HEK293T (cell line): ENCODE data around the gene MAPT.

Experiments used
- CTCF ChIA-PET: fragments of 350-600 bp; formaldehyde crosslinking; extraction: SDS; loops from one replicate; lab custom pipeline; 2021; ENCODE audit warnings: antibody characterized with exemption, inconsistent platforms; lab: Yijun Ruan, JAX
- POLR2A ChIA-PET: fragments of 350-600 bp; formaldehyde crosslinking; extraction: SDS; loops from one replicate; lab custom pipeline; 2020; ENCODE audit warnings: antibody characterized with exemption, inconsistent platforms; lab: Yijun Ruan, JAX
- DNase-seq: peaks from one replicate; pipeline ENCODE4 v3.0.0; 2012; ENCODE audit warnings: mixed read lengths; ENCODE audit errors: extremely low spot score
- ARNT ChIP-seq: fragments of 450-650 bp; IDR thresholded peaks from 2 replicates; pipeline ENCODE4 v1.6.1; 2017; ENCODE audit warnings: mild to moderate bottlenecking
- BHLHE40 ChIP-seq: fragments of 450-650 bp; IDR thresholded peaks from 2 replicates; pipeline ENCODE4 v1.6.1; 2016; ENCODE audit warnings: mild to moderate bottlenecking, moderate library complexity, borderline replicate concordance
- CTBP1 ChIP-seq: fragments of 450-650 bp; IDR thresholded peaks from 2 replicates; pipeline ENCODE4 v1.6.1; 2016; ENCODE audit warnings: borderline replicate concordance
- ELF4 ChIP-seq: fragments of 450-650 bp; IDR thresholded peaks from 2 replicates; pipeline ENCODE4 v1.6.1; 2017; ENCODE audit warnings: antibody characterized with exemption
- FOXA1 ChIP-seq: fragments of 450-650 bp; IDR thresholded peaks from 2 replicates; pipeline ENCODE4 v1.6.1; 2016; ENCODE audit warnings: mild to moderate bottlenecking
- FOXK2 ChIP-seq: fragments of 450-650 bp; IDR thresholded peaks from 2 replicates; pipeline ENCODE4 v1.6.1; 2016; ENCODE audit warnings: mild to moderate bottlenecking
- FOXM1 ChIP-seq: fragments of 450-650 bp; IDR thresholded peaks from 2 replicates; pipeline ENCODE4 v1.6.1; 2017; ENCODE audit warnings: mild to moderate bottlenecking, borderline replicate concordance
- HDGF ChIP-seq: fragments of 450-650 bp; IDR thresholded peaks from 2 replicates; pipeline ENCODE4 v1.6.1; 2017; ENCODE audit warnings: antibody characterized with exemption, borderline replicate concordance
- L3MBTL2 ChIP-seq: fragments of 450-650 bp; conservative IDR thresholded peaks from 2 replicates; pipeline ENCODE4 v1.6.1; 2016; ENCODE audit warnings: mild to moderate bottlenecking
- LEF1 ChIP-seq: fragments of 450-650 bp; IDR thresholded peaks from 2 replicates; pipeline ENCODE4 v1.6.1; 2017; ENCODE audit warnings: mild to moderate bottlenecking, borderline replicate concordance
- NFRKB ChIP-seq: fragments of 450-650 bp; IDR thresholded peaks from 2 replicates; pipeline ENCODE4 v1.6.1; 2016; ENCODE audit warnings: mild to moderate bottlenecking, moderate library complexity
- SP1 ChIP-seq: fragments of 450-650 bp; IDR thresholded peaks from 2 replicates; pipeline ENCODE4 v1.6.1; 2017
- SUZ12 ChIP-seq: fragments of 450-650 bp; IDR thresholded peaks from 2 replicates; pipeline ENCODE4 v1.6.1; 2016; ENCODE audit warnings: mild to moderate bottlenecking
- TARDBP ChIP-seq: fragments of 450-650 bp; IDR thresholded peaks from 2 replicates; pipeline ENCODE4 v1.6.1; 2016
- ZNF384 ChIP-seq: fragments of 450-650 bp; IDR thresholded peaks from 2 replicates; pipeline ENCODE4 v1.6.1; 2016
- TF ChIP-seq, protein P1 (sequence below): fragments of 450-650 bp; IDR thresholded peaks from 2 replicates; pipeline ENCODE4 v1.6.1; 2016

Gene MAPT

DNA sequence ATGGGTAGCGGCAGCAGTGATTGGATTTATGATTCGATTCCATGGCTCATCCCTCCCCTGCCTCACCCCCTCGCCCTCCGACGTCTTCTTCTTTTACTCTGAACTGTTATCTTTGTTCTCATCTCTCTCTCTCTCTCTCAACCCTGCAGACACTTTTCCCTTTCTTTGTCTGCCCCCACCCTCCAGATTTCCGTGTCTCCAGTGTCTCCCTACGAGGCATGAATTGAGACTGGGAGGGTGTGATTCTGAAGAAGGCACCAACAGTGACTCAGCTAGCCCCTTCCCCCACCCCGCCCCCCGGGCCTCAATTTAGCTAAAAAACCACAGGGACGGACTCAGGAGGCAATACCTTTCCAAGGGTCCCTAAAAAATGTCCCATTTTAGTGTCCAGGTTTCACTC is 57.0 kb downstream of the MAPT start:
- no peak for DNase-seq
- TF ChIP-seq LEF1, result no peak
- TF ChIP-seq BHLHE40, result no peak
- TF ChIP-seq ZNF384, result no peak
- no peak for TF ChIP-seq NFRKB
- TF ChIP-seq, protein P1, sequence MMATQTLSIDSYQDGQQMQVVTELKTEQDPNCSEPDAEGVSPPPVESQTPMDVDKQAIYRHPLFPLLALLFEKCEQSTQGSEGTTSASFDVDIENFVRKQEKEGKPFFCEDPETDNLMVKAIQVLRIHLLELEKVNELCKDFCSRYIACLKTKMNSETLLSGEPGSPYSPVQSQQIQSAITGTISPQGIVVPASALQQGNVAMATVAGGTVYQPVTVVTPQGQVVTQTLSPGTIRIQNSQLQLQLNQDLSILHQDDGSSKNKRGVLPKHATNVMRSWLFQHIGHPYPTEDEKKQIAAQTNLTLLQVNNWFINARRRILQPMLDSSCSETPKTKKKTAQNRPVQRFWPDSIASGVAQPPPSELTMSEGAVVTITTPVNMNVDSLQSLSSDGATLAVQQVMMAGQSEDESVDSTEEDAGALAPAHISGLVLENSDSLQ, result no peak
- TF ChIP-seq L3MBTL2, result no peak
- TF ChIP-seq FOXK2, result no peak
- TF ChIP-seq ARNT, result no peak
- TF ChIP-seq ELF4, result no peak
- POLR2A ChIA-PET, result no interaction called here
- CTCF ChIA-PET, result no interaction called here

DNA sequence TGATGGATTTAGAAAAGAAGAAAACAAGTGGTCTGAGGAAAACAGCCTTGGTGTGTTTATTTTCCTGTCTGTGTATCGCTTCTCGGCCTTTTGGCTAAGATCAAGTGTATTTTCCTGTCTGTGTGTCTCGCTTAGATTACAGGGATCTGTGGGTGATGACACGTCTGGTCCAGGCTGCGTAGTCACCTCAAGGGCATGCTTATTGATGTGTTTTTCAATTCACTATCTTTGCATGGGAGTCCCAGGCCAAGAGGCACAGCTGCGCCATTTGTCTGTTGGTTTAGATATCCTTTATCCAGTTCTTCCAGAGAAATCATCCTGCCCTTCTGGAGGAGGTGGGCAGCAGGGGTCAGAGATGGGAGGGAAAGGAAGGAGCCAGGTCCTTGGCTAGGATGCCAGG is 57.6 kb downstream of the MAPT start:
- ChIA-PET POLR2A (no interaction called here), CTCF (no interaction called here)
- DNase-seq, result no peak
- no peak for TF ChIP-seq CTBP1
- no peak for TF ChIP-seq ZNF384
- no peak for TF ChIP-seq SUZ12
- TF ChIP-seq BHLHE40, result no peak
- no peak for TF ChIP-seq FOXK2
- TF ChIP-seq LEF1, result no peak
- no peak for TF ChIP-seq TARDBP
- TF ChIP-seq ELF4, result no peak
- TF ChIP-seq FOXA1, result no peak
- TF ChIP-seq L3MBTL2, result no peak
- TF ChIP-seq HDGF, result no peak
- TF ChIP-seq SP1, result no peak
- no peak for TF ChIP-seq NFRKB
- TF ChIP-seq FOXM1, result no peak

GRCh38 chr17:45952814-45953320 is 58.5 kb downstream of the MAPT start:
- DNase-seq, result no peak
- ChIA-PET POLR2A (no interaction called here), CTCF (no interaction called here)
- TF ChIP-seq ZNF384, result no peak
- TF ChIP-seq, protein P1, result no peak
- no peak for TF ChIP-seq FOXA1
- no peak for TF ChIP-seq FOXK2
- TF ChIP-seq CTBP1, result no peak
- TF ChIP-seq L3MBTL2, result no peak
- TF ChIP-seq TARDBP, result no peak
- no peak for TF ChIP-seq LEF1
- no peak for TF ChIP-seq ARNT
- TF ChIP-seq BHLHE40, result no peak
- TF ChIP-seq FOXM1, result no peak
- TF ChIP-seq ELF4, result no peak

DNA sequence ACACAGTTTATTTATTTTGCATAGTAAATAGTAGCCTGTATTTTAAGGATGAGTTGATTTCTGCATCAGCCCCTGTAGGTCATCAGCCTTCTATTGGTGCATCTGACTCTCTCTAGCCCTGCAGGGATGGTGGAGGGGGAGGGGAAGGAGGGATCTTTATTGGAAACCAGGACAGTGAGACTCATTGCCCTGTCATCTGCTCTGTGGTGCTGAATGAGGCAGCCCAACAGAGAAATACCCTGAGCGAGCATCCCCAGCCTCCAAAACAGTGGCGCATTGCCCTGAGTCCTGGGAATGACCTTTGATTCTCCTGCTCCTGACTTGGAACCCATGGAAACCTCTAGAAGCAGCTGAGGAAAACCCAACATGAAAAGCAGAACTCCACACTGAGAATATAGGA is 59.2 kb downstream of the MAPT start:
- TF ChIP-seq SP1, result no peak
- no peak for TF ChIP-seq FOXM1
- TF ChIP-seq FOXA1, result no peak
- DNase-seq, result no peak
- ChIA-PET POLR2A (no interaction called here), CTCF (no interaction called here)

DNA sequence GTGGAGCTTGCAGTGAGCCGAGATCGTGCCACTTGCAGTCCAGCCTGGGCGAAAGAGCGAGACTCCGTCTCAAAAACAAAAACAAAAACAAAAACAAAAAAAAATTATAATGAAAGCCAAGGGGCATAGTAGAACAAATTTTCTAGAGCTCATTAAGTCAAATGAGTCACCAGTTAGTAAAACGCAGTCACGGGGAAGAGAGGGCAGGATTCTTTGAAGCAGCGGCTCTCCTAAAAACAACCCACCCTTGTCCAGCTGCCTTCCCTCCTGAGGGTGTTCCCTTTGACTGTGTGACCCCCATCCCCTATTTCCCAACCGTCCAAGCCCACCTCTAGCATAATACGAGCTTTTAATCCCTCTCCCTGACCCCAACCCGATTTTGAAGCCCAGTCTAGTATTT is 60.6 kb downstream of the MAPT start:
- ChIA-PET POLR2A (no interaction called here), CTCF (interaction anchor here (0.6 to 0.7 kb wide), 2 partner anchors 119 to 307 kb away, joined by 3 read pairs; no protein-coding TSS in a partner anchor)
- TF ChIP-seq HDGF, result no peak
- no peak for TF ChIP-seq ELF4
- TF ChIP-seq, protein P1, result no peak
- TF ChIP-seq FOXM1, result no peak
- TF ChIP-seq FOXA1, result no peak
- TF ChIP-seq CTBP1, result no peak
- no peak for TF ChIP-seq SUZ12
- no peak for TF ChIP-seq BHLHE40
- no peak for TF ChIP-seq L3MBTL2
- no peak for TF ChIP-seq ZNF384
- TF ChIP-seq NFRKB, result no peak
- no peak for DNase-seq

DNA sequence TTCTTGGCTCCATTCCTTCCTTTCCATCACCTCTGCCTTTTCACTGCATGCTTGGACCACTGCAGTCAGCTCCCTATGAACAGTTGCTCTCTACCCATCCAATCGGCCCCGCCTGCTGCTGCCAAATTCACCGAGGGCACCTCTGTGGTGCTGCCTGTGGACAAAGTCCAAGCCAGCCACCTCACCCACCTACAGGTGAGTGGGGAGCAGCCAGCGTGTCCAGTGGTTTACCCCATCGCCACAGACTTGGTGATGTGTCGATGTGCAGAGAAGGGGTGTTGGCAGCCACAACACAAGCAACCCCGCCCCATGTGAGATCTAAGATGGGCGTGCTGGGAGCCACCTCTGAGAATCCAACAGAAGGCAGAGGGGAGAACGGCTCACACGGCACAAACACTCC is 61.0 kb downstream of the MAPT start:
- ChIA-PET POLR2A (no interaction called here), CTCF (interaction anchor here (0.7 kb wide), 1 partner anchor 308 kb away, joined by 3 read pairs; no protein-coding TSS in a partner anchor)
- DNase-seq, result no peak

More for the DNA sequence above, 61.0 kb downstream of the MAPT start:
- TF ChIP-seq ZNF384 (no peak), FOXK2 (no peak), ARNT (no peak), BHLHE40 (no peak), SP1 (no peak), LEF1 (no peak), CTBP1 (no peak), ELF4 (no peak), FOXA1 (no peak), SUZ12 (no peak), HDGF (no peak), NFRKB (no peak), FOXM1 (no peak), L3MBTL2 (no peak), TARDBP (no peak)
- TF ChIP-seq, protein P1, result no peak
